HG03045 (cell line): ENCODE measurements around the gene ZCCHC3.

Experiments used
- ATAC-seq: cut with Tn5 transposase; IDR thresholded peaks from one replicate; pipeline ENCODE4 v1.9.1; 2021; ENCODE audit warnings: mild to moderate bottlenecking, moderate library complexity; ENCODE audit not compliant: unreplicated experiment

Gene ZCCHC3

DNA sequence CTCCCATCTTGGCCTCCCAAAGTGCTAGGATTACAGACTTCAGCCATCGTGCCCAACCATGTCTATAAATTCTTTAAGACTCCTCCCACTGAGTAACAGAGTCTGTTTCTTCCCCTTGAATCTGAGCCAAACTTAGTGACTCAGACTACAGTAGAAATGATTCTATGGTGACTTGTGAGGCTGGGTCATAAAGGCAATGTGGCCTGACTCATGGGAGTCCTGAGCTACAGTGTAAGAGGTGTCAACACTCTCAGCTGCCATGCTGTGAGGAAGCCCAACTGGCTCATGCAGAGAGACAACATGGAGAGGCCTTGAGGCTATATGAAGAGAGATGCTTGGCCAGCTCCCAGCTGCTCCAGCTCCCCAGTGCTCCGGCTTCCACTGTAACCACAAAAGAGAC lies 44.3 kb downstream of the ZCCHC3 start:
- ATAC-seq: no peak

DNA sequence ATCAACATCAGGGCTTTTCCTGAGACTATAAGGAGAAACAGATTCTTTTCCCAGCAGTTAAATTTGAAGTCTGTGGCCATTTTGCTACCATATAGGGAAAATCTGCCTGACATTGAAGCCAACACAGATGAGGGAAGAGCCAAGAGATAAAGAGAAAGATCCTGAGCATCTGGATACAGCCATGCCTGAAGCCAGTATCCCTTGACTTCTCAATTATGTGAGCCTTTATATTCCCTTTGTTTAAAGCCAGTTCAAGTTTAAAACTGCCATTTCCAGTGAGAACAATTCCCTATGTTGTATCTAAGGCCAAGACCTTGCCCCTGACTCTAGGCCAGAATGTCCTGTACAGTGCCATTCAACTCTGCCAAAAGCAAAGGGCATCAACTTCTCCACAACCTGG lies 45.7 kb downstream of the ZCCHC3 start:
- ATAC-seq: no peak

DNA sequence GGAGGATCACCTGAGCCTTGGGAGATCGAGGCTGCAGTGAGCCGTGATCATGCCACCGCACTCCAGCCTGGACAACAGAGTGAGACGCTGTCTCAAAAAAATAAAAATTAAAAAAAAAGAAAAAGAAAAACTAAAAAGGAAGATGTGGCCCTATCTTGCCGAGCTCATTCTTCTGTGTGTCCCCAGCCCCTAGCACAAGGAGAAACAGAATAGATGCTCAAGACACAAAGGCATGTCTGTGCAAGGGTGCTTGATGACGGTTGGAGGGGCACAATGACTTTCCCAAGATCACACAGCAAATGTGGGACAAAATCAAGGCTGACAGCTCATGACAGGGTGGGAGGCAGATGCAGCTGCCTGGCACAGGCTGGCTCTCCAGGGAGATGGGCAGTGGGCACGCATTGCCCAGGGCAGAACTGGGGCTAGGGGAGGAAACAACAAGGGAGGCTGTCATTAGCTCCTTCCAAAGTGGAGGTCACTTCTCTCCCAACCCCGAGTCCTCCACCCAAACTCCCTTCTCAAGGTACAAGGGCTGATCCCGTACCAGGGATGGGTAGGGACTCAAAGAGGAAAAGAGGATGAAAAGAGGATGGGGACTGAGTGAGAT lies 48.8 kb downstream of the ZCCHC3 start:
- no peak for ATAC-seq

- peak; percentile 40 for ATAC-seq
Measured at GRCh38 chr20:346640-347316, 49.4 kb downstream of the ZCCHC3 start, which contains the start of gene NRSN2. NRSN2 (plus strand) TSS chr20:347111; CDS start chr20:349644, 2,533 bp downstream.

GRCh38 chr20:347317-347639 lies 49.9 kb downstream of the ZCCHC3 start:
- ATAC-seq: peak; percentile 9

DNA sequence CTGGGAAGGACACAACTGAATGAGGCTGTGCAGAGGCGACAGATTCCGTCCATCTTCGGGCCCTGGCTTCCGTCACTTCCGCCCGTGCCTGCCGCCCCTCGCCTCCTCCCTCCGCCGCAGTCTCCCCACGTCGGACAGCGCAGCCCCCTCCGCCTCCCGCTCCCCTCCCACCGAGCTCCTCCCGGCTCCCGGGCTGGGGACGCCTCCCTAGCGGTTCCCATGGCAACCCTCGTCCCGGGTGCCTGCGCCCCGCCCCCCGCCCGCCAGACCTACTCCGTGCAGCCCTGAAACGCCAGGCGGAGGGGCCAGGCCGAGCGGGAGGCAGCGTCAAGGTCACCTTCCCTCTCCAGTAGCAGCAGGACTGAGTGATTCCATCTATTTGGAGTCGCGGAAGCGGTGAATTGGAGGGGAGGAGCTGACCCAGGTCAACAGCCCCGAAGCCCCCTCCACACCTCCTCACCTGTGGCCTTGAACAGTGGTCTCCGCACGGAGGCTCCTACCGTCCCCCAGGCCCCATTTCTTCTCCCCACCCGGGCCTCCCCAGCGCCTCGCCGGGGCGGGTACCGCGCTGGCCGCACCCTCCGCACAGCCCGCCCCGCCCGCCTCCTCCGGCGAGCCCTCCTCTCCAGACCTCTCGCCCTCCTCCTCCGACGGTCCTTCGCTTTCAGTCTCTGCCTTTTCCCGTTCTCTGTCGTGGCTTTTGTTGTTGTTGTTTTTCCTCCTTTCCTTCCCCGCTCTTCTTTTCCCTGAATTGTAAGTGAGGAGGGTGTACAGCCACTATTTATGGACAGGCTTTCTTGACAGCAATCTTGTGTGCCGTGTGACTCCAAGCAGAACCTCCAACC lies 50.5 kb downstream of the ZCCHC3 start:
- ATAC-seq: peak; percentile 77

DNA sequence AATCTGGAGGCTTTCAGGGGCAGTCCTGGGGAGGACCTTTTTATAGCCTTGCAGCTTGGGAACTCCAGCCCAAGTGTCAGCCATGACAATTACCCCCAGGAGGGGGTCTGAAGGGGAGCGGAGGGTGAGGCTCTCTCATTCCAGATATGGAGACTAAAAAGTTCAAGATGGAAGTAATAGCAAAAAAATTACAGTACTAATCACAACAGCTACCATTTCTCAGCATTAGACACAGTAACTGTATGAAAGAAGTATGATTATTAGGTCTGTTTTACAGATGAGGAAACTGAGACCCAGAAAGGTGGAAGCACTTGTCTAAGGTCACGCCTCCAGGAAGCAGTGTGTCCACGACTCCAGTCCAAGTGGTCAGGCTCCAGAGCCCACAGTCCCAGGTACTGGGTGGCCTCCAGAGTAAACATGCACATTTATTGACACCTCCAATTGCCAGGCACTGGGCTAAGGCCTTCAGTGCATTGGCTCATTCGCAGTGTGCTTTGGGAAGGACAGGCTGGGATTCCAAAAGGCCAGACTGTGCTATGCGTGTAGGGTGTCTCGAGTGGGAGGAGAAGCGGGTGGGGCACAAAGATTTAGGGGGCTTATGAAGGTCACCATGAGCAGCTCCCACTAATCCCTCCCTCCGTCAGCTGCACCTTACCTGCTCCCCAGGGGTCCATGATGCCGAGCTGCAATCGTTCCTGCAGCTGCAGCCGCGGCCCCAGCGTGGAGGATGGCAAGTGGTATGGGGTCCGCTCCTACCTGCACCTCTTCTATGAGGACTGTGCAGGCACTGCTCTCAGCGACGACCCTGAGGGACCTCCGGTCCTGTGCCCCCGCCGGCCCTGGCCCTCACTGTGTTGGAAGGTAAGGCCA lies 51.8 kb downstream of the ZCCHC3 start:
- no peak for ATAC-seq
